Vagina (tissue), 2 donors: ENCODE data around the gene CNTN1.

Experiments
- CTCF ChIP-seq, 3 experiments: fragments of 450-650 bp in 2 of 3; fragments of 200-600 bp in 1 of 3; sonication (generic) in 1 of 3; IDR thresholded peaks; one replicate each; pipeline ENCODE4 v1.5.1; 2017 to 2019; ENCODE audit warnings: antibody characterized with exemption in 3 of 3, mild to moderate bottlenecking in 2 of 3, moderate library complexity in 2 of 3
- POLR2A ChIP-seq, 2 donors: fragments of 450-650 bp; IDR thresholded peaks; one replicate each; pipeline ENCODE4 v1.6.1; 2017; ENCODE audit warnings: antibody characterized with exemption in 2 of 2, mild to moderate bottlenecking in 2 of 2, moderate library complexity in 2 of 2

DNA sequence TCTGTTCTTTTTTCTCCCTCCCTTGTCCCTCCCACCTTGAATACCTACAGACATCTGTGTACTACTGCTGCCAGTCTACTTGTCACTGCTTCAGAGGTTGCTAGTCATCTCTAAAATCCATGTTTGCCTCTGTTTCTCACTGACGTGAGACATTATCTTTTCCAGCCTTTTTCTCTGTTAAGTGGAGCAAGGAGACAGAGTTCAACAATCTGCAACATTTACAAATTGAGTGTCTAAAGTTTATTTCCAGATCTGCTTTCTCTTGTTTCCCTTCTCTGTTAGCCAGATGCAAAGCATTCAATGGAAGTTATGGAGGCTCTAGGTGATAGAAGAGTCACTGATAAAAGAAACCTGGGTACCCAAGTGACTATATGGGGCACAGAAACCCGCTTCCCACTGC, 47.5 kb upstream of the CNTN1 start:
- no peak for TF ChIP-seq CTCF (IDR thresholded peaks at IDR 0.05)
- TF ChIP-seq POLR2A (IDR thresholded peaks at IDR 0.05), result no peak
